ENCODE results near the gene SLC39A1. TPM values are rescaled to one million over a fixed set of nuclear protein-coding genes. Genes with fewer than 3 reads are reported as not detected.

The SLC39A1 gene
- polyA plus RNA-seq, 2 of the 4 experiments (the other 2 are of a cell fraction): 80.6 to 108 TPM

GRCh38 chr1:153921803-153922075, 41.6 kb downstream of the SLC39A1 start:
- FAIRE-seq (no peak), ATAC-seq (no peak), DNase-seq (ENCODE audit: low read depth in 1 of 2, low spot score in 1 of 2) (no peak)
- H3K4me3 ChIP-seq: peak overlapping the region; percentile 80
- no peaks in the 10 kb centered on the region for H3K9me3 ChIP-seq
- 58% methylated on average over 10 of the region's 10 CpGs for WGBS (ENCODE audit: missing lambda C conversion rate)
- H3K4me2 ChIP-seq: peak overlapping the region; percentile 72
- CTCF ChIA-PET: interaction anchor here (0.5 to 4.5 kb wide), 11 partner anchors 23 to 125 kb away, joined by 3 to 15 read pairs (median 3); partner anchors contain the start of gene DENND4B
- peak overlapping the region; percentile 88 to 98 for H3K27ac ChIP-seq
- H3K4me1 ChIP-seq: peaks cover 24% of the 10 kb centered on the region
- POLR2A ChIA-PET: interaction anchor here (1.2 to 1.7 kb wide), 3 partner anchors 11 to 45 kb away, joined by 3 to 7 read pairs (median 6); partner anchors contain the start of gene CREB3L4
- TF ChIP-seq RAD21 (conservative IDR thresholded peaks at IDR 0.05 in 1 of 2, IDR thresholded peaks at IDR 0.05 in 1 of 2) (no peak), PBX3 (IDR thresholded peaks at IDR 0.05) (no peak), EHMT2 (IDR thresholded peaks at IDR 0.05; ENCODE audit: low read depth) (no peak), CEBPB (IDR thresholded peaks at IDR 0.05) (no peak), ESRRA (IDR thresholded peaks at IDR 0.05; ENCODE audit: borderline replicate concordance, low read length) (no peak), POLR2AphosphoS2 (conservative IDR thresholded peaks at IDR 0.05; ENCODE audit: low read length) (no peak), EHF (CRISPR knock-in tag; IDR thresholded peaks at IDR 0.05) (no peak), USF2 (IDR thresholded peaks at IDR 0.05) (no peak), JUNB (IDR thresholded peaks at IDR 0.05) (no peak), HOXB13 (CRISPR knock-in tag; IDR thresholded peaks at IDR 0.05; ENCODE audit: low read depth) (no peak), MYC (IDR thresholded peaks at IDR 0.05; ENCODE audit: borderline replicate concordance, low read length) (no peak), ZNF302 (CRISPR knock-in tag; IDR thresholded peaks at IDR 0.05) (no peak), ATOH8 (CRISPR knock-in tag; IDR thresholded peaks at IDR 0.05; ENCODE audit: low read depth) (no peak), CBX8 (IDR thresholded peaks at IDR 0.05) (no peak), TFCP2L1 (CRISPR knock-in tag; IDR thresholded peaks at IDR 0.05) (no peak)
- TF ChIP-seq, protein P1, sequence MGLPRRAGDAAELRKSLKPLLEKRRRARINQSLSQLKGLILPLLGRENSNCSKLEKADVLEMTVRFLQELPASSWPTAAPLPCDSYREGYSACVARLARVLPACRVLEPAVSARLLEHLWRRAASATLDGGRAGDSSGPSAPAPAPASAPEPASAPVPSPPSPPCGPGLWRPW (IDR thresholded peaks at IDR 0.05): no peak

DNA sequence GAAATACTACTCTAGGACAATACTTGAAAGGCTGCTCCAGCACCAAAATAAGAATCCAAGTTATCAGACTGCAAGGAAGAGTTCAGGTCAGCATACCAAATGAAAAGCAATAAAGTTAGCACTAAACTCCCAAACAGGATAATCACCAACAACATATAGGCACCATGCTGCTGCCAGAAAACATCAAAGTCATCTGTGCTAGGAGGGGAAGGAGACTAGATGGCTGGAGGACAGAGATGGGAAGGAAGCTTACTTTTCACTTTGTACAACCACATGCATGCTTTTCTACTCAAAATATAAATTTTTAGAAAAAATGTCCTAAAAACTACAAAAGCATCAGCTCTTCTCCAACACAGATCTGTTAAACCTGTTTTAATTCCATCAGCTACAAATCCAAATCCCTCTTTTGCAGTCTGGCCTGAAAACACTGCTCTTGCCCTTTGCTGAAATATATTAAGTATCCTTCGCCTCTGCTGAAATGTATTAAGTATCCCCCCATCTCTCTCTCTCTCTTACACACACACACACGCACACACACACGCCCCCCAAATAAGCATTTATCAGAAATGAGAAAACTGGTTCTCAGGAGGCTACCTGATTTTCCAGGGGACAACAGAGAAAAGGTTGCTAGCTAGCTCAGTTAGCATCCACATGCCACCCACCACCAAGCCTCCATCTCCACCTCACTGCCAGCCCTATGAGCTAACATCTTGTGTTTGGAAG, 42.1 kb downstream of the SLC39A1 start:
- H3K4me1 ChIP-seq: peaks cover 24% of the 10 kb centered on the region
- 60% methylated on average over 3 of the region's 3 CpGs for WGBS (ENCODE audit: missing lambda C conversion rate)
- H3K27ac ChIP-seq: peak overlapping the region; percentile 88 to 98; a peak in 4 of 6 replicates
- peak overlapping the region; percentile 72 for H3K4me2 ChIP-seq
- DNase-seq (ENCODE audit: low read depth in 1 of 2, low spot score in 1 of 2) (no peak), ATAC-seq (no peak), FAIRE-seq (no peak)
- H3K9me3 ChIP-seq: no peaks in the 10 kb centered on the region
- no peak for TF ChIP-seq CBX2 (IDR thresholded peaks at IDR 0.05; ENCODE audit: borderline replicate concordance, low read depth)
- TF ChIP-seq HOXB5 (CRISPR knock-in tag; IDR thresholded peaks at IDR 0.05): no peak
- TF ChIP-seq HDAC2 (IDR thresholded peaks at IDR 0.05): no peak
- TF ChIP-seq NFE2L2 (conservative IDR thresholded peaks at IDR 0.05; ENCODE audit: low read length): no peak
- TF ChIP-seq CTCF (IDR thresholded peaks at IDR 0.05): no peak
- TF ChIP-seq CEBPB (IDR thresholded peaks at IDR 0.05): no peak
- no peak for TF ChIP-seq FOSB (CRISPR knock-in tag; IDR thresholded peaks at IDR 0.05)
- no peak for TF ChIP-seq EHF (CRISPR knock-in tag; IDR thresholded peaks at IDR 0.05)
- TF ChIP-seq NPAS2 (CRISPR knock-in tag; IDR thresholded peaks at IDR 0.05; ENCODE audit: borderline replicate concordance): no peak
- TF ChIP-seq MYC (IDR thresholded peaks at IDR 0.05; ENCODE audit: borderline replicate concordance, low read length): no peak
- H3K4me3 ChIP-seq: peak overlapping the region; percentile 80
- ChIA-PET POLR2A (no interaction called here), CTCF (interaction anchor here (0.5 to 4.5 kb wide), 13 partner anchors 22 to 229 kb away, joined by 3 to 15 read pairs (median 3); partner anchors contain the start of gene DENND4B)

Measured in A549 (cell line).